GM12875 (cell line): ENCODE results near the gene DDAH1.

Experiments used
- H3K4me3 ChIP-seq: one replicate; pipeline ENCODE4 v1.5.1; 2011; ENCODE audit warnings: low read depth, low read length, control low read depth
- TF ChIP-seq, protein P1 (sequence below): IDR thresholded peaks from 2 replicates; pipeline ENCODE4 v1.5.1; 2011; ENCODE audit warnings: low read depth, mild to moderate bottlenecking, control low read depth, inconsistent platforms, low read length, moderate library complexity, borderline replicate concordance; ENCODE audit not compliant: insufficient read depth

Gene DDAH1

DNA sequence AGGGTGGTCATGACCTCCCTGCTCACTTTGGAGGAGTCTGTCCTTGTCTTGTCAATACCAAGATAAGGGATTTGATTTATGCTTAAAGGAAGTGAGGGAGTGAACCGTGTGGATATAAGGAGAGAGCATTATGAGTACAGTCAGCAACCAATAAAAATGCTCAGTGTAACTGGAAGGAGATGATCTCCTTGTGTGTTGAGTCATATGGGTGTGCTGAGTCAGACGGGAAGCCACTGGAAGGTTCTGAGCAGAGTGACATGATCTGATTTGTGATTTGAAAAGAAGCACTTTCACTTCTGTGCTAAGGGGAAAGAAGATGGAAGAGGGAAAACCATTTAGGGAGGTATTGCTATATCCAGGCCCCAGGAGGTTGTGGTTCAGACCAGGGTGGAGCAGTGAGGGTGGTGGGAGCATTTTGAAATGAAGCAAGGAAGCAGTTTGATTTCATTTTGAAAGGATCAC is 186.1 kb downstream of the DDAH1 start:
- no peak overlapping the region for H3K4me3 ChIP-seq
- TF ChIP-seq, protein P1, sequence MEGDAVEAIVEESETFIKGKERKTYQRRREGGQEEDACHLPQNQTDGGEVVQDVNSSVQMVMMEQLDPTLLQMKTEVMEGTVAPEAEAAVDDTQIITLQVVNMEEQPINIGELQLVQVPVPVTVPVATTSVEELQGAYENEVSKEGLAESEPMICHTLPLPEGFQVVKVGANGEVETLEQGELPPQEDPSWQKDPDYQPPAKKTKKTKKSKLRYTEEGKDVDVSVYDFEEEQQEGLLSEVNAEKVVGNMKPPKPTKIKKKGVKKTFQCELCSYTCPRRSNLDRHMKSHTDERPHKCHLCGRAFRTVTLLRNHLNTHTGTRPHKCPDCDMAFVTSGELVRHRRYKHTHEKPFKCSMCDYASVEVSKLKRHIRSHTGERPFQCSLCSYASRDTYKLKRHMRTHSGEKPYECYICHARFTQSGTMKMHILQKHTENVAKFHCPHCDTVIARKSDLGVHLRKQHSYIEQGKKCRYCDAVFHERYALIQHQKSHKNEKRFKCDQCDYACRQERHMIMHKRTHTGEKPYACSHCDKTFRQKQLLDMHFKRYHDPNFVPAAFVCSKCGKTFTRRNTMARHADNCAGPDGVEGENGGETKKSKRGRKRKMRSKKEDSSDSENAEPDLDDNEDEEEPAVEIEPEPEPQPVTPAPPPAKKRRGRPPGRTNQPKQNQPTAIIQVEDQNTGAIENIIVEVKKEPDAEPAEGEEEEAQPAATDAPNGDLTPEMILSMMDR, result no peak

GRCh38 chr1:85277802-85278201 is 187.2 kb downstream of the DDAH1 start:
- no peak overlapping the region for H3K4me3 ChIP-seq
- TF ChIP-seq, protein P1, result no peak

GRCh38 chr1:85276978-85277639 is 187.8 kb downstream of the DDAH1 start:
- TF ChIP-seq, protein P1, result no peak
- H3K4me3 ChIP-seq, result peak overlapping the region; percentile 52

- TF ChIP-seq, protein P1, result no peak
- H3K4me3 ChIP-seq, result peak within 1 kb of the TSS; percentile 86
Observed at GRCh38 chr1:85276215-85276977, 188.6 kb downstream of the DDAH1 start, which contains the start of gene BCL10. BCL10 (minus strand) TSS chr1:85276632; CDS start chr1:85276352, 280 bp downstream.

DNA sequence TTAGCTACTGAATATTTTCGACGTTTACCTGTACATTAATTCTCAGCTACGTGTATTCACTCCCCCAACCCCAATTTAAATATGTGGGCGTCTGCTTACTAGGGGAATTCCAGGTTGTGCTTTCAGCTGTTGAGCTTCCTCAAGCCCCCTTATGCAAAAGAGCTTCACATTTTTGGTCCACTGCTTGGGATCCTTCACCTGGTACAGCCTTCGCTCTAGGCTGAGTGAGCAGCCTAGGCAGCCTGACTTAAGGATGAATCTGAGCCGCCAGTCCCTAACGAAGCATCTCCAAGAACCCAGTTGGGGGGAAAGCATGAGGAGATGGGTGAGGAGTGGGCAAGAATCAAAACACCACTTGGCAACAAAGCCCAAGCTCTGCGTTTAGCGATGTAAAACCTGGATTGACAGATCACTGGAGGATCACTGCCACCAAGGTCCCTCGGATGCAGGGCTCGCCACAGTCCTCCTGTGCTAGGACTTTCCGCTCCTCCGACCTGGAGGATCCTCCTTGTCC is 189.2 kb downstream of the DDAH1 start:
- peak overlapping the region; percentile 86 for H3K4me3 ChIP-seq
- TF ChIP-seq, protein P1, result no peak

- TF ChIP-seq, protein P1, result no peak
- peak overlapping the region; percentile 86 for H3K4me3 ChIP-seq
Observed at GRCh38 chr1:85274969-85275453, 189.9 kb downstream of the DDAH1 start.

- no peak overlapping the region for H3K4me3 ChIP-seq
- TF ChIP-seq, protein P1, result no peak
Observed at GRCh38 chr1:85273397-85273796, 191.6 kb downstream of the DDAH1 start.
